Liver (tissue), 9 donors: ENCODE results near the gene TCHP. TPM values are rescaled to one million over a fixed set of nuclear protein-coding genes. Genes with fewer than 3 reads are reported as not detected.
"Not testable (repeated sequence)": the region's sequence is repeated elsewhere in the genome, so short reads cannot be mapped to it uniquely, and the experiment has no call there.

Source experiments
- DNase-seq: peaks from one replicate; pipeline ENCODE4 v3.0.0-alpha.2; 2017; ENCODE audit warnings: low spot score
- H3K27ac ChIP-seq, 2 donors: one replicate each; pipeline ENCODE4 v1.7.0; 2013; ENCODE audit warnings: inconsistent platforms in 2 of 2, low read length in 2 of 2, control low read depth in 1 of 2, low read depth in 1 of 2, mild to moderate bottlenecking in 1 of 2
- H3K27me3 ChIP-seq, 4 donors: one replicate each; pipeline versions ENCODE4 v1.6.1 to v1.7.0; 2013; ENCODE audit warnings: low read length in 3 of 4, inconsistent platforms in 1 of 4, mild to moderate bottlenecking in 1 of 4, moderate library complexity in 1 of 4; ENCODE audit not compliant: control insufficient read depth in 4 of 4, insufficient read depth in 4 of 4
- H3K36me3 ChIP-seq, 4 donors: one replicate each; pipeline versions ENCODE4 v1.6.1 to v1.7.0; 2013; ENCODE audit warnings: low read length in 3 of 4, mild to moderate bottlenecking in 3 of 4, low read depth in 1 of 4, moderate library complexity in 1 of 4; ENCODE audit not compliant: control insufficient read depth in 4 of 4, insufficient read depth in 3 of 4
- H3K4me1 ChIP-seq, 4 donors: one replicate each; pipeline versions ENCODE4 v1.6.1 to v1.7.0; 2013; ENCODE audit warnings: low read length in 3 of 4, mild to moderate bottlenecking in 3 of 4, moderate library complexity in 1 of 4; ENCODE audit not compliant: control insufficient read depth in 4 of 4, insufficient read depth in 4 of 4
- H3K4me3 ChIP-seq, 3 donors: one replicate each; pipeline versions ENCODE4 v1.6.1 to v1.7.0; 2013; ENCODE audit warnings: low read length in 3 of 3, control low read depth in 1 of 3, low read depth in 1 of 3, mild to moderate bottlenecking in 1 of 3
- H3K9ac ChIP-seq, 2 donors: one replicate each; pipeline ENCODE4 v1.7.0; 2013; ENCODE audit warnings: low read length in 2 of 2, mild to moderate bottlenecking in 2 of 2, moderate library complexity in 2 of 2, control low read depth in 1 of 2, low read depth in 1 of 2
- H3K9me3 ChIP-seq, 4 donors: one replicate each; pipeline versions ENCODE4 v1.6.1 to v1.7.0; 2013; ENCODE audit warnings: low read length in 3 of 4; ENCODE audit not compliant: control insufficient read depth in 4 of 4
- ATF3 ChIP-seq: IDR thresholded peaks from 2 replicates; pipeline ENCODE4 v1.6.1; 2016; ENCODE audit warnings: antibody characterized with exemption
- EGR1 ChIP-seq, 2 donors: IDR thresholded peaks; 2 replicates each; pipeline ENCODE4 v1.6.1; 2016 to 2018; ENCODE audit warnings: antibody characterized with exemption in 2 of 2, low read depth in 2 of 2
- FOXA2 ChIP-seq: IDR thresholded peaks from 2 replicates; pipeline ENCODE4 v1.6.1; 2016; ENCODE audit warnings: antibody characterized with exemption
- GABPA ChIP-seq, 2 donors: IDR thresholded peaks in 1 of 2; conservative IDR thresholded peaks in 1 of 2; 2 replicates each; pipeline ENCODE4 v1.6.1; 2016; ENCODE audit warnings: antibody characterized with exemption in 2 of 2, mild to moderate bottlenecking in 1 of 2, moderate library complexity in 1 of 2
- HNF4A ChIP-seq, 2 donors: conservative IDR thresholded peaks; 2 replicates each; pipeline ENCODE4 v1.6.1; 2016; ENCODE audit warnings: antibody characterized with exemption in 2 of 2, mild to moderate bottlenecking in 2 of 2
- HNF4G ChIP-seq: IDR thresholded peaks from 2 replicates; pipeline ENCODE4 v1.6.1; 2016; ENCODE audit warnings: antibody characterized with exemption
- JUND ChIP-seq, 2 donors: IDR thresholded peaks; 2 replicates each; pipeline ENCODE4 v1.6.1; 2016; ENCODE audit warnings: antibody characterized with exemption in 2 of 2
- NR2F2 ChIP-seq: IDR thresholded peaks from 2 replicates; pipeline ENCODE4 v1.6.1; 2016; ENCODE audit warnings: antibody characterized with exemption
- RAD21 ChIP-seq, 2 donors: IDR thresholded peaks; 2 replicates each; pipeline ENCODE4 v1.6.1; 2016; ENCODE audit warnings: antibody characterized with exemption in 2 of 2, mild to moderate bottlenecking in 2 of 2
- REST ChIP-seq: IDR thresholded peaks from 2 replicates; pipeline ENCODE4 v1.6.1; 2016; ENCODE audit warnings: antibody characterized with exemption, mild to moderate bottlenecking
- RXRA ChIP-seq, 2 donors: IDR thresholded peaks; 2 replicates each; pipeline ENCODE4 v1.6.1; 2017 to 2018; ENCODE audit warnings: antibody characterized with exemption in 2 of 2, mild to moderate bottlenecking in 1 of 2
- TAF1 ChIP-seq: conservative IDR thresholded peaks from 2 replicates; pipeline ENCODE4 v1.6.1; 2016; ENCODE audit warnings: antibody characterized with exemption, mild to moderate bottlenecking
- YY1 ChIP-seq: IDR thresholded peaks from 2 replicates; pipeline ENCODE4 v1.6.1; 2016; ENCODE audit warnings: antibody characterized with exemption, mild to moderate bottlenecking
- WGBS: extraction: QIAGEN DNeasy Blood & Tissue Kit; methylation state at CpG from one replicate; pipeline ENCODE4 v1.1.7; 2013; 5-methylcytosine and 5-hydroxymethylcytosine counted together
- polyA plus RNA-seq, 2 donors: library from polyadenylated mRNA; stranded (reverse) in 1 of 2; unstranded in 1 of 2; fragments of 200-250 nt in 1 of 2; fragments of >200 nt in 1 of 2; fragmentation: Nextera tagmentation in 1 of 2; extraction: Ambion mirVana in 1 of 2; gene quantifications; one replicate each; pipeline versions ENCODE4 v1.2.1 to v1.2.3, GENCODE V29; 2013 to 2015
- total RNA-seq, 2 donors: library from RNA; depleted of rRNA; stranded (reverse); fragments of >200 nt; gene quantifications; one replicate each; pipeline ENCODE4 v1.2.3, GENCODE V29; 2014
- TF ChIP-seq, protein P1 (sequence below): IDR thresholded peaks from 2 replicates; pipeline ENCODE4 v1.6.1; 2016; ENCODE audit warnings: antibody characterized with exemption
- donor health status: healthy.
- donor health status: healthy.
- donor health status: healthy.
- donor health status: healthy.
- donor health status: healthy.

The TCHP gene
- total and polyA plus RNA-seq, 4 donors = 5.0 to 9.8 (median 5.2) TPM

GRCh38 chr12:109896188-109896587 lies 3.9 kb upstream of the TCHP start (continued):
- TF ChIP-seq GABPA (IDR thresholded peaks at IDR 0.05 in 1 of 2, conservative IDR thresholded peaks at IDR 0.05 in 1 of 2) = no peak
- no peak for TF ChIP-seq JUND (IDR thresholded peaks at IDR 0.05)
- TF ChIP-seq YY1 = no peak
- no peak for TF ChIP-seq RXRA (IDR thresholded peaks at IDR 0.05)
- TF ChIP-seq, protein P1, sequence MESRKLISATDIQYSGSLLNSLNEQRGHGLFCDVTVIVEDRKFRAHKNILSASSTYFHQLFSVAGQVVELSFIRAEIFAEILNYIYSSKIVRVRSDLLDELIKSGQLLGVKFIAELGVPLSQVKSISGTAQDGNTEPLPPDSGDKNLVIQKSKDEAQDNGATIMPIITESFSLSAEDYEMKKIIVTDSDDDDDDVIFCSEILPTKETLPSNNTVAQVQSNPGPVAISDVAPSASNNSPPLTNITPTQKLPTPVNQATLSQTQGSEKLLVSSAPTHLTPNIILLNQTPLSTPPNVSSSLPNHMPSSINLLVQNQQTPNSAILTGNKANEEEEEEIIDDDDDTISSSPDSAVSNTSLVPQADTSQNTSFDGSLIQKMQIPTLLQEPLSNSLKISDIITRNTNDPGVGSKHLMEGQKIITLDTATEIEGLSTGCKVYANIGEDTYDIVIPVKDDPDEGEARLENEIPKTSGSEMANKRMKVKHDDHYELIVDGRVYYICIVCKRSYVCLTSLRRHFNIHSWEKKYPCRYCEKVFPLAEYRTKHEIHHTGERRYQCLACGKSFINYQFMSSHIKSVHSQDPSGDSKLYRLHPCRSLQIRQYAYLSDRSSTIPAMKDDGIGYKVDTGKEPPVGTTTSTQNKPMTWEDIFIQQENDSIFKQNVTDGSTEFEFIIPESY = no peak
- TF ChIP-seq TAF1 = no peak
- TF ChIP-seq HNF4G = no peak
- TF ChIP-seq HNF4A (conservative IDR thresholded peaks at IDR 0.05) = no peak

- Histone ChIP-seq H3K9ac (no peak overlapping the region), H3K9me3 (no peaks in the 10 kb centered on the region), H3K27me3 (no peaks in the 10 kb centered on the region), H3K27ac (no peak overlapping the region), H3K36me3 (no peaks in the 10 kb centered on the region), H3K4me3 (no peak overlapping the region), H3K4me1 (peaks cover 1 to 16% (median 10%) of the 10 kb centered on the region in 4 donors)
- DNase-seq = no peak
- TF ChIP-seq FOXA2 (no peak), HNF4A (conservative IDR thresholded peaks at IDR 0.05) (no peak), EGR1 (IDR thresholded peaks at IDR 0.05; ENCODE audit: low read depth in 2 of 2) (no peak), ATF3 (no peak), YY1 (no peak), RAD21 (IDR thresholded peaks at IDR 0.05) (no peak), JUND (IDR thresholded peaks at IDR 0.05) (no peak), NR2F2 (no peak)
- WGBS = 91% methylated on average over 6 of the region's 6 CpGs
Measured at GRCh38 chr12:109897029-109897428, 3.0 kb upstream of the TCHP start.

DNA sequence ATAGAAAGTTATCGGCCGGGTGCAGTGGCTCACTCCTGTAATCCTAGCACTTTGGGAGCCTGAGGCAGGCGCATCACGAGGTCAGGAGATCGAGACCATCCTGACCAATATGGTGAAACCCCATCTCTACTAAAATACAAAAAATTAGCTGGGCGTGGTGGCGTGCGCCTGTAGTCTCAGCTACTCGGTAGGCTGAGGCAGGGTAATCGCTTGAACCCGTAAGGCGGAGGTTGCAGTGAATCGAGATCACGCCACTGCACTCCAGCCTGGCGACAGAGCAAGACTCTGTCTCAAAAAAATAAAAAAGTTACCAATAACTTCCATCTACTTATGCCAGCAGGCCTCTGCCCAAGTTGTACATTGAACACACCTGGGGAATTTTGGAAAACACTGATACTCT lies 729 bp upstream of the TCHP start:
- Histone ChIP-seq H3K36me3 (peaks cover 5 to 15% (median 9%) of the 10 kb centered on the region in 4 donors), H3K4me1 (peaks cover 1 to 16% (median 10%) of the 10 kb centered on the region in 4 donors)
- DNase-seq, H3K27ac ChIP-seq, H3K9me3 ChIP-seq, H3K4me3 ChIP-seq, H3K27me3 ChIP-seq, H3K9ac ChIP-seq: not testable (repeated sequence)
- 94% methylated on average over 15 of the region's 15 CpGs for WGBS

- H3K36me3 ChIP-seq = peaks cover 9 to 29% (median 18%) of the 10 kb centered on the region in 4 donors
- TF ChIP-seq NR2F2 (no peak), YY1 (no peak), RAD21 (IDR thresholded peaks at IDR 0.05) (no peak), REST (no peak)
- peaks cover 1 to 16% (median 10%) of the 10 kb centered on the region in 4 donors for H3K4me1 ChIP-seq
- H3K27ac ChIP-seq = no peak overlapping the region
- no peak for DNase-seq
- 6% methylated on average over 16 of the region's 16 CpGs for WGBS
- H3K4me3 ChIP-seq = peak overlapping the region; percentile 79 to 94 (median 91)
- H3K27me3 ChIP-seq = no peaks in the 10 kb centered on the region
- no peaks in the 10 kb centered on the region for H3K9me3 ChIP-seq
- H3K9ac ChIP-seq = peak overlapping the region; percentile 90
Measured at GRCh38 chr12:109900752-109901580, 892 bp downstream of the TCHP start.
